ENCODE data around the gene RFX7. TPM values are rescaled to one million over a fixed set of nuclear protein-coding genes. Genes with fewer than 3 reads are reported as not detected.

RFX7 gene
- total and polyA plus RNA-seq, 2 donors: 5.9 to 7.7 TPM

- peaks cover 5 to 12% of the 10 kb centered on the region in 2 donors for H3K36me3 ChIP-seq (ENCODE audit: control insufficient read depth in 2 of 2, insufficient read depth in 2 of 2, low read length in 1 of 2)
- no peaks in the 10 kb centered on the region for H3K4me1 ChIP-seq (ENCODE audit: control insufficient read depth in 2 of 2, insufficient read depth in 2 of 2, low read length in 2 of 2)
- H3K4me3 ChIP-seq (ENCODE audit: low read length in 2 of 2): no peak overlapping the region
- no peaks in the 10 kb centered on the region for H3K27me3 ChIP-seq (ENCODE audit: control insufficient read depth in 2 of 2, insufficient read depth in 1 of 2, low read length in 1 of 2)
- H3K27ac ChIP-seq (ENCODE audit: low read depth in 1 of 2, low read length in 1 of 2): no peak overlapping the region
- DNase-seq (ENCODE audit: low read depth in 6 of 9, low spot score in 9 of 9): no peak
- peaks cover 1 to 5% of the 10 kb centered on the region in 2 donors for H3K9me3 ChIP-seq (ENCODE audit: control insufficient read depth in 2 of 2, insufficient read depth in 1 of 2, low read length in 1 of 2)
Observed at GRCh38 chr15:56128081-56128480, 115.6 kb downstream of the RFX7 start.

- Histone ChIP-seq H3K27me3 (ENCODE audit: control insufficient read depth in 2 of 2, insufficient read depth in 1 of 2, low read length in 1 of 2) (no peaks in the 10 kb centered on the region), H3K4me3 (ENCODE audit: low read length in 2 of 2) (no peak overlapping the region), H3K4me1 (ENCODE audit: control insufficient read depth in 2 of 2, insufficient read depth in 2 of 2, low read length in 2 of 2) (no peaks in the 10 kb centered on the region), H3K27ac (ENCODE audit: low read depth in 1 of 2, low read length in 1 of 2) (no peak overlapping the region), H3K36me3 (ENCODE audit: control insufficient read depth in 2 of 2, insufficient read depth in 2 of 2, low read length in 1 of 2) (peaks cover 9 to 12% of the 10 kb centered on the region in 2 donors), H3K9me3 (ENCODE audit: control insufficient read depth in 2 of 2, insufficient read depth in 1 of 2, low read length in 1 of 2) (peaks cover 1 to 11% of the 10 kb centered on the region in 2 donors)
- DNase-seq (ENCODE audit: low read depth in 6 of 9, low spot score in 9 of 9): no peak
Observed at GRCh38 chr15:56126409-56126808, 117.3 kb downstream of the RFX7 start.

DNA sequence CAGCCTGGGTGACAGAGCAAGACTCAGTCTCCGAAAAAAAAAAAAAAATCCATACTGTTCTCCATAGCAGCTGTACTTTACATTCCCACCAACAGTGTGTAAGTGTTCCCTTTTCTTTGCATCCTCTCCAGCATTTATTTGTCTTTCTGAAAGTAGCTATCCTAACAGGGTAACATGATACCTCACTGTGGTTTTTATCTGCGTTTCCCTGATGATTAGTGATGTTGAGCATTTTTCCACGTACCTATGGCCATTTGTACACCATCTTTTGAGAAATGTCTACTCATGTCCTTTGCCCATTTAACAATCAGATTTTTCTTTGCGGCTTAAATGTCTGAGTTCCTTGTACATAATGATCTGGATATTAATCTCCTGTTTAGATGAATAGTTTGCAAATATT is 119.3 kb downstream of the RFX7 start:
- no peak overlapping the region for H3K4me3 ChIP-seq (ENCODE audit: low read length in 2 of 2)
- WGBS: 91% methylated on average over 4 of the region's 4 CpGs
- DNase-seq (ENCODE audit: low read depth in 6 of 9, low spot score in 9 of 9): no peak
- no peaks in the 10 kb centered on the region for H3K4me1 ChIP-seq (ENCODE audit: control insufficient read depth in 2 of 2, insufficient read depth in 2 of 2, low read length in 2 of 2)
- peaks cover 8 to 9% of the 10 kb centered on the region in 2 donors for H3K36me3 ChIP-seq (ENCODE audit: control insufficient read depth in 2 of 2, insufficient read depth in 2 of 2, low read length in 1 of 2)
- no peaks in the 10 kb centered on the region for H3K27me3 ChIP-seq (ENCODE audit: control insufficient read depth in 2 of 2, insufficient read depth in 1 of 2, low read length in 1 of 2)
- H3K9me3 ChIP-seq (ENCODE audit: control insufficient read depth in 2 of 2, insufficient read depth in 1 of 2, low read length in 1 of 2): peaks cover 1 to 14% of the 10 kb centered on the region in 2 donors
- no peak overlapping the region for H3K27ac ChIP-seq (ENCODE audit: low read depth in 1 of 2, low read length in 1 of 2)

GRCh38 chr15:56105855-56106254 is 137.8 kb downstream of the RFX7 start:
- H3K9me3 ChIP-seq (ENCODE audit: control insufficient read depth in 2 of 2, insufficient read depth in 1 of 2, low read length in 1 of 2): no peaks in the 10 kb centered on the region
- H3K27me3 ChIP-seq (ENCODE audit: control insufficient read depth in 2 of 2, insufficient read depth in 1 of 2, low read length in 1 of 2): no peaks in the 10 kb centered on the region
- no peak overlapping the region for H3K4me3 ChIP-seq (ENCODE audit: low read length in 2 of 2)
- DNase-seq (ENCODE audit: low read depth in 6 of 9, low spot score in 9 of 9): no peak
- no peak overlapping the region for H3K27ac ChIP-seq (ENCODE audit: low read depth in 1 of 2, low read length in 1 of 2)
- WGBS: 97% methylated on average over 1 of the region's 1 CpG
- H3K36me3 ChIP-seq (ENCODE audit: control insufficient read depth in 2 of 2, insufficient read depth in 2 of 2, low read length in 1 of 2): no peaks in the 10 kb centered on the region
- H3K4me1 ChIP-seq (ENCODE audit: control insufficient read depth in 2 of 2, insufficient read depth in 2 of 2, low read length in 2 of 2): no peaks in the 10 kb centered on the region

DNA sequence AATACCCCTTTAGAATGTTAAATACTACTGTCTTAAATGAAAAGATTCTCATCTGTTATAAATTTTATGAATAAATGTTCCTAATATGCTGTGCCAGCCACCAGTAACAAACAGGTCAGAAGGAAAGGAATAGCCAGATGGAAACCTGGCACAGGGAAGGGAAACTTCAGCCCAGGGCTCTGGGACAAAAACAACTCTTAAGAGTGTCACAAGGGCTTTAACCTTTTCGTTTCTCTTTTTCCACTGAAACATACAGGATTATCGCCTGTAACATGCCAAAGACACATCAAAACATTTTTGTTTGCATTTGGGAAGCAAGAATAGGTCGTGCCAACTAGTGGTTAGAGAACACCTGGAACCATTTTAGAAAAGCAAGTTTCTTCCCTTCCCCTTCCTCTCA is 141.2 kb downstream of the RFX7 start:
- Histone ChIP-seq H3K4me3 (ENCODE audit: low read length in 2 of 2) (no peak overlapping the region), H3K27me3 (ENCODE audit: control insufficient read depth in 2 of 2, insufficient read depth in 1 of 2, low read length in 1 of 2) (no peaks in the 10 kb centered on the region), H3K36me3 (ENCODE audit: control insufficient read depth in 2 of 2, insufficient read depth in 2 of 2, low read length in 1 of 2) (peaks cover 0 to 11% of the 10 kb centered on the region in 2 donors), H3K27ac (ENCODE audit: low read depth in 1 of 2, low read length in 1 of 2) (no peak overlapping the region), H3K9me3 (ENCODE audit: control insufficient read depth in 2 of 2, insufficient read depth in 1 of 2, low read length in 1 of 2) (no peaks in the 10 kb centered on the region), H3K4me1 (ENCODE audit: control insufficient read depth in 2 of 2, insufficient read depth in 2 of 2, low read length in 2 of 2) (no peaks in the 10 kb centered on the region)
- 97% methylated on average over 3 of the region's 3 CpGs for WGBS
- DNase-seq (ENCODE audit: low read depth in 6 of 9, low spot score in 9 of 9): no peak

GRCh38 chr15:56099311-56099710 is 144.4 kb downstream of the RFX7 start:
- no peak overlapping the region for H3K4me3 ChIP-seq (ENCODE audit: low read length in 2 of 2)
- H3K27ac ChIP-seq (ENCODE audit: low read depth in 1 of 2, low read length in 1 of 2): no peak overlapping the region
- H3K9me3 ChIP-seq (ENCODE audit: control insufficient read depth in 2 of 2, insufficient read depth in 1 of 2, low read length in 1 of 2): no peaks in the 10 kb centered on the region
- peaks cover 22 to 40% of the 10 kb centered on the region in 2 donors for H3K36me3 ChIP-seq (ENCODE audit: control insufficient read depth in 2 of 2, insufficient read depth in 2 of 2, low read length in 1 of 2)
- no peaks in the 10 kb centered on the region for H3K27me3 ChIP-seq (ENCODE audit: control insufficient read depth in 2 of 2, insufficient read depth in 1 of 2, low read length in 1 of 2)
- H3K4me1 ChIP-seq (ENCODE audit: control insufficient read depth in 2 of 2, insufficient read depth in 2 of 2, low read length in 2 of 2): no peaks in the 10 kb centered on the region
- WGBS: 98% methylated on average over 2 of the region's 2 CpGs
- DNase-seq (ENCODE audit: low read depth in 6 of 9, low spot score in 9 of 9): no peak

- Histone ChIP-seq H3K9me3 (ENCODE audit: control insufficient read depth in 2 of 2, insufficient read depth in 1 of 2, low read length in 1 of 2) (no peaks in the 10 kb centered on the region), H3K27me3 (ENCODE audit: control insufficient read depth in 2 of 2, insufficient read depth in 1 of 2, low read length in 1 of 2) (no peaks in the 10 kb centered on the region), H3K36me3 (ENCODE audit: control insufficient read depth in 2 of 2, insufficient read depth in 2 of 2, low read length in 1 of 2) (peaks cover 26 to 50% of the 10 kb centered on the region in 2 donors), H3K27ac (ENCODE audit: low read depth in 1 of 2, low read length in 1 of 2) (no peak overlapping the region), H3K4me3 (ENCODE audit: low read length in 2 of 2) (no peak overlapping the region), H3K4me1 (ENCODE audit: control insufficient read depth in 2 of 2, insufficient read depth in 2 of 2, low read length in 2 of 2) (no peaks in the 10 kb centered on the region)
- 97% methylated on average over 5 of the region's 5 CpGs for WGBS
- DNase-seq (ENCODE audit: low read depth in 6 of 9, low spot score in 9 of 9): no peak
Observed at GRCh38 chr15:56098195-56098863, 145.3 kb downstream of the RFX7 start.

DNA sequence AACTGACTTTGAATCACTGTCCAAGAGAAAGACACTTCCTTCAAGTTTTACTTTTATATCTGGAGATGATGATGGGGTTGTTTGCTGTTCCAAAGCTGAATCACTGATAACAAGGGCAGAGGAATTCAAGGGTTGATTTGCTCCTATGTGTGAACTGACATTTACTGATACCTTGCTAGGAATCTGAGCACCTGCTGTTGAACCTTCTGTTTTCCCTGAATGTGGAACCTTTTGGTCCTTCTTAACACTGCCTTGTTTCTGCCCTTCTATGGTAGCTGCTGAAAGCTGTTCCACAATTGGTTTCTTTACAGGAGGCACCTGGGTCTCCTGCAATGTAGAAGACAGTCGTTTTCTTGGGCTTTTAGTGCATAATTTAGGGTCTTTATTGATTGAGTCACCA is 148.3 kb downstream of the RFX7 start:
- H3K36me3 ChIP-seq (ENCODE audit: control insufficient read depth in 2 of 2, insufficient read depth in 2 of 2, low read length in 1 of 2): peaks cover 26 to 54% of the 10 kb centered on the region in 2 donors
- H3K4me1 ChIP-seq (ENCODE audit: control insufficient read depth in 2 of 2, insufficient read depth in 2 of 2, low read length in 2 of 2): no peaks in the 10 kb centered on the region
- no peaks in the 10 kb centered on the region for H3K9me3 ChIP-seq (ENCODE audit: control insufficient read depth in 2 of 2, insufficient read depth in 1 of 2, low read length in 1 of 2)
- no peak for DNase-seq (ENCODE audit: low read depth in 6 of 9, low spot score in 9 of 9)
- H3K27ac ChIP-seq (ENCODE audit: low read depth in 1 of 2, low read length in 1 of 2): no peak overlapping the region
- WGBS: 95% methylated on average over 1 of the region's 1 CpG
- no peak overlapping the region for H3K4me3 ChIP-seq (ENCODE audit: low read length in 2 of 2)
- H3K27me3 ChIP-seq (ENCODE audit: control insufficient read depth in 2 of 2, insufficient read depth in 1 of 2, low read length in 1 of 2): no peaks in the 10 kb centered on the region

GRCh38 chr15:56094171-56094570 is 149.5 kb downstream of the RFX7 start:
- Histone ChIP-seq H3K4me1 (ENCODE audit: control insufficient read depth in 2 of 2, insufficient read depth in 2 of 2, low read length in 2 of 2) (no peaks in the 10 kb centered on the region), H3K27me3 (ENCODE audit: control insufficient read depth in 2 of 2, insufficient read depth in 1 of 2, low read length in 1 of 2) (no peaks in the 10 kb centered on the region), H3K4me3 (ENCODE audit: low read length in 2 of 2) (no peak overlapping the region), H3K27ac (ENCODE audit: low read depth in 1 of 2, low read length in 1 of 2) (no peak overlapping the region), H3K36me3 (ENCODE audit: control insufficient read depth in 2 of 2, insufficient read depth in 2 of 2, low read length in 1 of 2) (peaks cover 26 to 50% of the 10 kb centered on the region in 2 donors), H3K9me3 (ENCODE audit: control insufficient read depth in 2 of 2, insufficient read depth in 1 of 2, low read length in 1 of 2) (no peaks in the 10 kb centered on the region)
- 95% methylated on average over 5 of the region's 5 CpGs for WGBS
- no peak for DNase-seq (ENCODE audit: low read depth in 6 of 9, low spot score in 9 of 9)
